Skin of body (tissue), 2 donors: ENCODE measurements around the gene TEX44. TPM values are rescaled to one million over a fixed set of nuclear protein-coding genes. Genes with fewer than 3 reads are reported as not detected.

Source experiments
- DNase-seq: peaks from one replicate; lab custom pipeline; 2025; lab: John Stamatoyannopoulos, UW
- total RNA-seq: library from RNA; depleted of rRNA; stranded (reverse); fragments of >200 nt; gene quantifications from one replicate; pipeline ENCODE4 v1.2.3, GENCODE V29; 2014

Gene TEX44
- total RNA-seq, 1 donor from 2014 or later: not detected

DNA sequence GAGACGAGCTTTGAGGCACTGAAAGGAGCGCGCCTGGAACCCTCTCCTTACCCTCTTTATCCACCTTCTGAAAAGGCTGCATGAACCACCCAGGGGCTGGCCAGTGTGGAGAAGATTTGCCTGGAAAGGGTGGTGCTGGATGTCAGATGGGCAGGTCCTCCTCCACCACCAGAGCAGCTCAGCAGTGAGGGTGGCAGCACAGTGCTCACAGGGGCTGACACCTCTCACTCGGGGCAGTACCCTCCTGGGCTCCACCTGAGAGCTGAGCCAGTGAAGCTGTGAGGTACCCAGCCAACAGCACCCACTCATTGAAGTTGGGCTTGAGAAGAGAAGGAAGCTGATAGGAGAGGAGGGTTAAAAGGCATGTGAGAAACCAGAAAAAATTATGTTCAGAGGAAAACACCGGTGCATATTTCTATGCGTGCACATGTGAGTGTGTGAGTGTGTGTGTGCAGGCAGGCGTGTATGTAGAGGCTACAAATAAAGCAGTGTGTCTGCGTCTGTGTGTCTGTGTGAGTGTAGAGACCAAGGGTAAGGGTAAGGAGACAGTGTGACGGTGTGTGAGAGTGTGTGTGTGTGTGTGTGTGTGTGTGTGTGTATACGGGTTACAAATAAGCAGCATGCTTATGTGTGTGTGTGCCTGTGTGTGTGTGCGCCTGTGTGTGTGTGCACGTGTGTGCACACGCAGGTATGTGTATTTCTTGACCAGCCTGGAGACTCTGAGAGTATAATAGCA is 40.7 kb downstream of the TEX44 start:
- no peak for DNase-seq

GRCh38 chr2:231634412-231634811 is 41.7 kb downstream of the TEX44 start:
- no peak for DNase-seq

- DNase-seq: no peak
These were observed 42.5 kb downstream of the TEX44 start for GRCh38 chr2:231634951-231635875.

DNA sequence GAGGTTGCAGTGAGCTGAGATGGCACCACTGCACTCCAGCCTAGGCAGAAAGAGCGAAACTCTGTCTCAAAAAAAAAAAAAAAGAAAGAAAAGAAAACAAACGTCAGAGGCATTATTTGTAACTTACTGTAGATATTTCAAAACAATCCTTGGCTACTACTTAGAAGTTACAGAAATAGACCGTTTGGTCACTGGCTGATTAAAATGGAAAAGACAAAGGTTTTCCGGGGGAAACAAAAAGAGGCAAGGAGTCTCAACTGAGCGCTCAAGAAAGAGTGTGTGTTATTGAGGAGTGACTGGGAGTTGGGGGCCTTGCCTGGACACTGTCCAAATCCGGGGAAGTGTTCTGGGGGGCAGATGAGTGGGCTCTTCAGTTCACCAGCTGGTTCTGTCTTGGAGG is 47.6 kb downstream of the TEX44 start:
- DNase-seq: no peak

DNA sequence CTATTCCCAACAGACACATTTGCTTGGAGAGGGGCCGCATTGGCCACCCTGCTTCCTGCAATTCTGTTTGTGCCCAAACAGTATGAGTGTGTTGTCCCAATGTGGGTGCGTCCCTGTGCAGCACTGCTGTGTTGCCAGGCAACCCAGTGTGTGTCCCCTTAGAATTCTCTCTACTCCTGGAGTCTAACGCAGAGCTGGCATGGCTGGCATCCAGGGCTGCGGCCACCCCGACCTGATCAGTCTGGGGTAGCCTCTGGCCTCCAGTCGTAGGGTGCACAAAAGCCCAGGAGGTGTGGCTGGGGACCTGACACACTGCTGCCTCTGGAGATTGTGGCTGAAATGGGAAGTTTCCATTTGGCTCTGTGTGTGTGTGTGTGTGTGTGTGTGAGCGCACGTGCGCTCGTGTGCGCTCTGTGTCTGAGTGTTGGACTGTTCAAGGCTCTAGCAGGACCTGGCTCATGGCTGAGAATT is 48.0 kb downstream of the TEX44 start:
- DNase-seq: peak; percentile 46

- DNase-seq: peak; percentile 83
These were observed 50.2 kb downstream of the TEX44 start for GRCh38 chr2:231642631-231643494.

GRCh38 chr2:231643495-231643888 is 50.8 kb downstream of the TEX44 start:
- DNase-seq: no peak

Other genes starting within 250 kb of the TEX44 start
- gene B3GNT7, start 197.2 kb upstream of the TEX44 start, total RNA-seq: 1.4 TPM
- 220 TPM for gene NCL, start 128.4 kb upstream of the TEX44 start, total RNA-seq
- gene NMUR1, start 62.4 kb upstream of the TEX44 start, total RNA-seq: 0.69 TPM
- gene PTMA, start 115.7 kb downstream of the TEX44 start, total RNA-seq: 634 TPM
- 14.2 TPM for gene PDE6D, start 188.4 kb downstream of the TEX44 start, total RNA-seq
- gene COPS7B, start 193.6 kb downstream of the TEX44 start, total RNA-seq: 27.7 TPM